ENCODE results near the gene GUK1. TPM values are rescaled to one million over a fixed set of nuclear protein-coding genes. Genes with fewer than 3 reads are reported as not detected.

Gene GUK1, protein sequence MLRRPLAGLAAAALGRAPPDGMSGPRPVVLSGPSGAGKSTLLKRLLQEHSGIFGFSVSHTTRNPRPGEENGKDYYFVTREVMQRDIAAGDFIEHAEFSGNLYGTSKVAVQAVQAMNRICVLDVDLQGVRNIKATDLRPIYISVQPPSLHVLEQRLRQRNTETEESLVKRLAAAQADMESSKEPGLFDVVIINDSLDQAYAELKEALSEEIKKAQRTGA
- total RNA-seq = 96.3 and 101 TPM in 2 replicates
- long read RNA-seq, partial matches to known transcripts = 4 of 13 reads
- long read RNA-seq, other reads (novel, unspliced or antisense) = 6 of 13 reads

DNA sequence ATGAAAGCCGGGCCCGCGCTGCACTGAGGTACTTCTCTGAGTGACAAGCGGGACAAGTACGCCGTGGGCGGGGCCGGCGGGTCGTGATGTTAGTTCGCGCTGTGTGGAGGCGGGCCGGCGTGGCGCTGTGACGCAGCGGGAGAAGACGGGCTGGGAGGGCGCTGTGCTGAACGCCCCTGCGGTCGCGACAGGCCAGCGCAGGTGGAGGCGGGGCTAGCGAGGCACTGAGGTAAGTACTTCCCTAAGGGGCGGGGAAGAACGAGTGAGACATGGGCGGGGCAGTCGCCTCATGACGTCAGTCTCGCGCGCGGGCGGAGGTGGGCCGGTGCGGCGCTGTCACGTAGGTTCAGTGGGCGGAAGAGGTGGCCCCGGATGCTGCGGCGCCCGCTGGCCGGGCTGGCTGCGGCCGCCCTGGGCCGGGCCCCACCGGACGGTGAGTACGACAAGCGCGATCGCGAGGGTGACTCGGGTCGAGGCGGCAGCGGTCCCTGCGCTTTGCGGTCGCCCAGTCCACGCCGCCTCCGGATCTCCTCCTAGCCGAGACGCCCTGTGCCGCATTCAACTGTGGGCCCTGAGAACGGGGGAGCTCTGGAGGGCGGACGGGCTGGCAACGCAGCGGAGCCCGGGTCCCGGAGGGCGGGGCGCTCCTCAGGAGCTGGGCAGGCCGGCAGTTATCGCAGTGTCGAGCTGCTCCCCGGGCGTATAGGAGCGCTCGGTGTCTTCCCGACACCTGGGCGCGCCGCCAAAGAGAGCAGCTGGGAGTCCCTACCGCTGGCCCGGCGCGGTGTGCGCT is at the start of gene GUK1:
GUK1 (plus strand) TSS at position 349 of the 793 bp plus-strand sequence; CDS start at position 373, 24 bp downstream.
- Mint-ChIP-seq H3K4me3 (ENCODE audit: low read depth) (peak within 1 kb of the TSS; percentile 90), H3K27me3 (peaks cover 26% of the 10 kb centered on the region), H3K4me1 (ENCODE audit: low read depth) (peaks cover 5% of the 10 kb centered on the region)

DNA sequence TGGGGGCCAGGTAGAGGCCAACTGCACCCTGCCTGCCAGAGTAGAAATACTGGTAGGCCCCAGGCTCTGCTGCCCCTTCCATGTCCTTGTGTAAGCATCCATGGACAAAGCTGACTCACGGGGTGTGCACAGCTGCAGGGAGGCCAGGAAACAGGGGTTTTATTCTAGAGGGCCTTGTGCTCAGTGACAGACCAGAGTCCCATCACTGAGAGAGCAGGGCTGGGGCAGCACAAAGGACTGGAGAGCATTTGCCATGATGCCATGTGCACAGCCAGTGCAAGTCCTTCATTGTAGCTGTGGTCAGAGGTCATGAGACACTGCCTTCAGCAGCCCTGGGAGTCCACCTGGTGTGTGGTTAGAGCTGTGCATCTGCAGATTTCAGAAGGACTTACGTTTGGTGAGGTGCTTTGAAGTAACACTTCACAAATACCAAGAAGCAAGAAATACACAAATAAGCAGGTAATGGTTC is 49.4 kb upstream of the GUK1 start:
- H3K36me3 Mint-ChIP-seq (ENCODE audit: insufficient read depth) = peaks cover 26% of the 10 kb centered on the region
- H3K27ac Mint-ChIP-seq = peak overlapping the region; percentile 90
- TF ChIP-seq CTCF (IDR thresholded peaks at IDR 0.05; ENCODE audit: unreplicated experiment) = no peak
- peaks cover 13% of the 10 kb centered on the region for H3K9me3 Mint-ChIP-seq (ENCODE audit: low read depth)
- DNase-seq (ENCODE audit: low spot score, unreplicated experiment) = no peak
- H3K27me3 Mint-ChIP-seq = no peaks in the 10 kb centered on the region
- peaks cover 44% of the 10 kb centered on the region for H3K4me1 Mint-ChIP-seq (ENCODE audit: low read depth)
- H3K4me3 Mint-ChIP-seq (ENCODE audit: low read depth) = no peak overlapping the region

More for the DNA sequence above, at the start of gene GUK1:
- no peaks in the 10 kb centered on the region for H3K9me3 Mint-ChIP-seq (ENCODE audit: low read depth)
- DNase-seq (ENCODE audit: low spot score, unreplicated experiment) = peak; percentile 100
- no peaks in the 10 kb centered on the region for H3K36me3 Mint-ChIP-seq (ENCODE audit: insufficient read depth)
- TF ChIP-seq CTCF (IDR thresholded peaks at IDR 0.05; ENCODE audit: unreplicated experiment) = peak; percentile 45
- H3K27ac Mint-ChIP-seq = peak within 1 kb of the TSS; percentile 97

GRCh38 chr1:228091084-228091483 is 49.0 kb upstream of the GUK1 start:
- Mint-ChIP-seq H3K27me3 (no peaks in the 10 kb centered on the region), H3K27ac (peak overlapping the region; percentile 77), H3K36me3 (ENCODE audit: insufficient read depth) (peaks cover 29% of the 10 kb centered on the region), H3K9me3 (ENCODE audit: low read depth) (peaks cover 14% of the 10 kb centered on the region), H3K4me3 (ENCODE audit: low read depth) (no peak overlapping the region), H3K4me1 (ENCODE audit: low read depth) (peaks cover 39% of the 10 kb centered on the region)
- TF ChIP-seq CTCF (IDR thresholded peaks at IDR 0.05; ENCODE audit: unreplicated experiment) = no peak
- DNase-seq (ENCODE audit: low spot score, unreplicated experiment) = no peak

- Mint-ChIP-seq H3K36me3 (ENCODE audit: insufficient read depth) (peaks cover 29% of the 10 kb centered on the region), H3K27ac (peak overlapping the region; percentile 49), H3K27me3 (no peaks in the 10 kb centered on the region), H3K4me1 (ENCODE audit: low read depth) (peaks cover 31% of the 10 kb centered on the region), H3K4me3 (ENCODE audit: low read depth) (no peak overlapping the region), H3K9me3 (ENCODE audit: low read depth) (peaks cover 14% of the 10 kb centered on the region)
- DNase-seq (ENCODE audit: low spot score, unreplicated experiment) = no peak
- no peak for TF ChIP-seq CTCF (IDR thresholded peaks at IDR 0.05; ENCODE audit: unreplicated experiment)
Observed at GRCh38 chr1:228092342-228093049, 47.6 kb upstream of the GUK1 start.

All from progenitor cell of endocrine pancreas (in vitro differentiated cells).